HG02885 (cell line): ENCODE data around the gene ADARB1.
A peak's percentile ranks its signal among the peaks of the same experiment; 100 is the strongest.
"Not testable (repeated sequence)": the region's sequence is repeated elsewhere in the genome, so short reads cannot be mapped to it uniquely, and the experiment has no call there.

ENCODE experiments used
- ATAC-seq: cut with Tn5 transposase; IDR thresholded peaks from one replicate; pipeline ENCODE4 v1.9.1; 2021; ENCODE audit warnings: mild to moderate bottlenecking; ENCODE audit not compliant: unreplicated experiment, poor library complexity

ADARB1 gene

DNA sequence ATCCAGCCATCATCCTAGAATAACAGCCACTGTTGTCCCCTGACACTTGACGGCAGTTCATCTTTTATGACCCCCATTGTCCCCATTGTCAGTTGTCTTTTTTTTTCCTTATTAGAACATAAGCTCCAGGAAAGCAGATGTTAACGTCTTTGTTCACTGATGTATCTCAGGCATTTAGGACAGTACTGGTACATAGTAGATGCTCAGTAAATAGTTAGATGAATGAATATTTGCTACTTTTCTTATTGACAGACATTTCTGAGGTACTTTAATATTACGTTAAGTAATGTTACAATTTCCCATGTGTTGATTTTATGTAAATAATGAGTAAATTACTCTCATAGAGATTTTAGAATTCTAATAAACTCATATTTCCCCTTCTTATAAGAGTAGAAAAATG, 69.5 kb downstream of the ADARB1 start:
- ATAC-seq = no peak

GRCh38 chr21:45145146-45145545, 70.8 kb downstream of the ADARB1 start:
- no peak for ATAC-seq

DNA sequence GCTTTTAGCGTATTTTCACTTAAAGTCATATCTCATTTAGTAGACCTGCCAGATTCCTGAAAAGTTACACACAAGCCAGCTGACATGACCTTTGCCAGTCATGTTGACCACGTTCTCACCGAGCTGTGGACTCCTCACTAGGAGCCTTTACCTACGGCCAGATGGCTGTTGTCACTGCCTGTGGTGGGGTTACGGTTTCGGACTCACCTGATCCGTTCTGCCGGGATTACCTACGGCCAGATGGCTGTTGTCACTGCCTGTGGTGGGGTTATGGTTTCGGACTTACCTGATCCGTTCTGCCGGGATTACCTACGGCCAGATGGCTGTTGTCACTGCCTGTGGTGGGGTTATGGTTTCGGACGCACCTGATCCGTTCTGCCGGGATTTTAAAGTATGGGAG, 71.5 kb downstream of the ADARB1 start:
- not testable (repeated sequence) for ATAC-seq

DNA sequence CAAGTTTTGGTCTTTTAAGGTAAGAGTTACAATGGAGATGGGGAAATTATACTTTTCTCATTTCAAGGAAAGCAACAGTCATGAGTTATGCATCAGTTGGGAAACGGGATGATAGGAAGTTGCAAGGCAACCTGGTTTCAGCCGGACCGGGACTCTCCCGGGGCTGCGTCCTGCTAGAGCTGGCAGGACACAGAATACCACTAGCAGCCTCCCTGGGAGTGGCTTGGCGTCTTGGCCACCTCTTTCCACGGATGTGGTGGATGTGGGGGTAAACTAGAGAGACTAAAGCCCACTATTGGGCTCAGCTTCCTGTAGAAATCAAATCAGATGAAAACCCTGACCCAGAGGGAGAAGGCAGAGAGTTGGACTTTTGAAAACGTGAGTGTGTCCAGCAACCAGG, 71.9 kb downstream of the ADARB1 start:
- ATAC-seq = no peak

GRCh38 chr21:45146801-45147200, 72.4 kb downstream of the ADARB1 start:
- no peak for ATAC-seq

DNA sequence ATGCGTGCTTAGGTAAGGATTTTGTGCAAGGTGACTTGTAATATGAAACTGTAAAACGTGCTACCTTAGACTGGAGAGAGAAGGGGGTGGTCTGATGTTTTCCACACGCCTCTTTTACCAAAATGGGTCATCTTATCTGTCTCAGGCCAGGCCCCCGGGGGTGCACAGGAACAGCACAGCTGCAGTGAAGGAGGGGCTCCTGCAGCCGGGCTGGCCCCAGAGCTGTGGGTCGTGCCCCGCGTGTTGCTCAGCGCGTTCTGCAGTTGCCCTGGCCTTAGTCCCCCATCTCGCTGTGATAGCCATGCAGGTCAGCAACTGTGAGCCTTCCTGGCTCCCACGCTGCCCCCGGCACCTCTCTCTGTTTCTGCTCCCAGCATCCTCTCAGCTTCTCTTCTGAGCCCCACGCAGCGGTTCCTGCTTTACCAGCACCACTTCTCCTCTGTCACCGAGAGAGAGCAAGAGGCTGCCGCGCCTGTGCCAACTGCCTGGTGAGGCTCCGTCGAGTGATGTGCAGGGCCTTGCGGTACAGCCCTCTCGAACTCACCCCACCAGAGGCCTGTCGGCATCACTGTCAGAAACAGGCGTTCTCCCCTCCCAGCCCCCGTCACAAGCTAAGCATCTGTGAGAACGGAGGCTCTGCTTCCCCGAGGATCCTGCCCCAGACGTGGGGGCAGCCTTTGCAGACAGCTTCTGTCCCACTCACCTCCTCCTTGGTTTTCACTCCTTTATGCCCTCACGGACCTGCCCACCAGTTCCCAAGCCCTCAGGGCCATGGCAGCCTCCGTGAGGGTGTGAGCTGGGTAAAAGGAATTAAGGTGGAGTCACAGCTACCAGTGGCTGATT, 73.3 kb downstream of the ADARB1 start:
- ATAC-seq = no peak

DNA sequence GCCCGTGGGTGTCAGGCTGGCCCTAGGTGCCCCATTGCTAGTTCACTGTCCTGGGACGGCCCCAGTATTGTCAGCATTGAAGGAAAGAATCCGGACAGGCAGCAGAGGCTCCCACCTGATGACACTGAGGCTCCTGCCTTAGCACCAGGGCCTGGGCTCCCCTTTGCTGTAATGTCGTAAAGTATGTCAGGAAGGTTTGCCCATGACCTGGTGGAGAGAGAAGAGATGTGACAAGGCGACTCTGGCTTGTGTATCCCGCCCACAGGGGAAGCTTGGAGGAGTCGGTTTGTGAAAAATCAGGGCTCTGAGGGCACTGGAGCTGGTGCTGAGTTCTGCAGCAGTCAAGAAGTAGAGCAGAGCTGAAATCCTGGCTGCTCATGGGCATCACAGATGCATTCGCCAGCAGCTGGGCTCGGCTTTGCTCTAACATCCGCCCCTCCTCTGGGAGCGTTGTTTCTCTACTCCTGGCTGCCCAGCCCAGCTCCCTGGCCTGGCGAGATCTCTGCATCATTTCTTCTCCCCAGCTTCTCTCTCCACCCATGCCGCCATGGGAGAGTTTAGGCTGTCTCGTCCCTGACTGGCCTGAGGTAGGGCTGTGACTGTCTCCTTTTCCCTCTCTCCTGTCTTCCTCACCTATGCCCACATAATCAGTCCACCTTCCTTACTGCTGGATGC, 74.1 kb downstream of the ADARB1 start:
- ATAC-seq = no peak

DNA sequence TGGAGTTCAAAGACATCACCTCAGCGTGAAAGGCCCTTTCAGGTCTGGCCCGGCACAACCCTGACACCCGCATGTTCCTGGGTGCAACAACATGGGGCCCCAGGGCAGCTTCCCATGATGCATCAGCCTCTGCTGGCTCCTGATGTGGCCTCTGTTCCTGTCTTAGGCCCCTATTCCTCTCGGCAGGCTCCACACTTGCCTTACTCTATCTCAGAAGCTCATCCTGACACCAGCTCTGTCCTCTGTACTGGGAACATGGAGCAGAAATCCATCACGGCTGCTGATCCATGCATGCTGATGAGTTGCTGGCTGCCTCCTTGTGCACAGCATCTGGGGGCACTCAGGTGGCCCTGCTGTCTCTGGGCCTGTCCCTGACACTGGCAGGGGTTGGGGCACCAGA, 74.6 kb downstream of the ADARB1 start:
- ATAC-seq = no peak

GRCh38 chr21:45150638-45151131, 76.3 kb downstream of the ADARB1 start:
- ATAC-seq = no peak

DNA sequence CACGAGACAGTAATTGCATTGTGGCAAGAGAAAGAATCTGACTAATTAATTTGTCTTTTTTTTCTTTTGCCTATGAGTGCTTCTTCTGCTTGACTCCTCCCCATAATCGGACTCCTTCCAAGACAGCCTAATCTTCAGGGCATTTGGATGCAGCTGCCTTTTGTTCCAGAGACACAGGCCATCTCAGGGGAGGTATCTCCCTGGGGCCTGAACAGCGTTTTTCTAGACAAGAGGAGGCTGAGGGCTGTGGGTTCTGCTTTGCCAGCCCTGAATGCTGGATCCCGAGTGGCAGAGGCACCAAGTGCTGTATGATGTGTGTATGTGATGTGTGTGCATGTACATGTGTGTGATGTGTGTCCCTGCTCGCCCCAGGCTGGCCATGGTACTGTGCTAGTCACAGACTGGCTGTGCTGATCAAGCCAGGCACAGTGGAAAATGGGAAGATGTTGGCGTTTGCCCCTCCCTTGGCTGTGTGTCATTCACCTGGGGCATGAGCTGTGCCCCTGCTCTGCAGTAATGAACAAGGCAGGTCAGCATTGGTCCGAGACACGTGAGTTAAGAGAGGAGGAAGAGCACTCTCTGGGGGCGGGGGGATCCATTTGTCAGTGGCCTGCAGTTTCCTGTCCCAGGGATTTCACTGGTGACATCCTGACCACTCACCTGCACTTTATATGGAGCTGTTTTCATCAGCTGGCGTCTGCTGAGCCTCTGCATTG, 77.2 kb downstream of the ADARB1 start:
- ATAC-seq = no peak

DNA sequence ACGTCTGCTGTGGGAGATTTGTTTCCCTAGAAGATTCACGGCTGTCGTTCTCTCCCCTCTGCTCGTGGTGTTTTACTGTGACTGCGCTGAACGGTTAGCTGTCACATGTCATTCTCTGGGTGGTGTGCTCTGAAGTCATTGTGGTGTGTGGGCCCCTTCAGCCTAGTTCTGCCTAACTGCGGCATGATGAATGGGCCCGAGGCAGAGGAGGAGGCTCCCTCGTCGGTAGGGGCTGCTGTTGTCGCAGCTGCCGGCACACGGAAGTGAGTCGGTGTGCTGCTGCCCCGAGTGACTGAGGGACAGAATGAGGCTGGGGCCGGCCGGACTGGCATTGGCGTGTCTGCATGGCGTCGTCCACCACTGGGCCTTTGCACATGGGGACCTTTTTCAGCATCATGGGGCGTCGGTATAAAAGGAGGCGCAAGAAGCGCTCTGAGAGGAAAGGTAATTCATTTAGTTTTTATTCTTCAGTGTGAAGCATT, 77.9 kb downstream of the ADARB1 start:
- peak; percentile 59 for ATAC-seq

DNA sequence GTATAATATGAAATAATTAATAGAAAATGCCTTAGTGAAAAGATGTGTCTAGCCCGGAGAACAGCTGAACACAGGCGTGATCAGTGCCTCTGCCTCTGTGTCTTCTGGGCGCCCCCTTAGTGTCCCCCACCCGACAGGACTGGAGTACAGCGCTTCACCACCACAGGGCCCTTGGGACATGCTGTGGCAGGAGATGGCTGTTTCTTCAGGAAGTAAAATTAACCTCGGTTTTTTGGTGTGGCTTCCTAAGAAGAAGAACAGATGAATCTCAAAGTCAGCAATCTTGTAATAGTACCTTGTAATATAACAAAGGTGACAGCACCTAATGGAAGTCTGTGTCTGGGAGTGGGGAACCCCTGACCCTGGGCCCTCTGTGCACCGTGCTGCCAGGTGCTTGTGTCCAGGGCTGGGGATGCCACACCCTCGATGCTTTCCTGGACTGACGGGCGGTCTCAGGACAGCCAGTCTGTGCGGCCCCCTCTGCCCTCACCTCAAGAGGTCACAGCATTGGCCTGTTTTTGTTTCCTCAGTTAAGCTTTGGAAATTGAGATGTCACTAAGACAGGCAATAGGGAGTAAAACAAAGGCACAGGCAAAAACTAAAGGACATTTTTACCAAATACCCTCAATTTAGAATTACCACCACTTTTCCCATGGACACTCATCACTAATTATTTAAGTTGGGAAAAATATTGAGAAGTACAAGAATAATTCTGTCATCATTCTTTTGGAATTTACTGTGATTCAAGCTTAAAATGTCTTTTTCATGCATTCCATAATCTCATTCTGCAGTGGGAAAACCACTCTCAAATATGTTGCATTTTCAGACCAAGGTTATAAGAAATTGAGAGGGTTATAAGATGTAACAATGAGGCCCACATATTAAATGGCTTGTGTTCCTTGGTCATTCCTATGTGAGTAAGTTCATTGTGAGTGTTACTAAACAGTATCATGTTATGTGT, 79.3 kb downstream of the ADARB1 start:
- no peak for ATAC-seq

DNA sequence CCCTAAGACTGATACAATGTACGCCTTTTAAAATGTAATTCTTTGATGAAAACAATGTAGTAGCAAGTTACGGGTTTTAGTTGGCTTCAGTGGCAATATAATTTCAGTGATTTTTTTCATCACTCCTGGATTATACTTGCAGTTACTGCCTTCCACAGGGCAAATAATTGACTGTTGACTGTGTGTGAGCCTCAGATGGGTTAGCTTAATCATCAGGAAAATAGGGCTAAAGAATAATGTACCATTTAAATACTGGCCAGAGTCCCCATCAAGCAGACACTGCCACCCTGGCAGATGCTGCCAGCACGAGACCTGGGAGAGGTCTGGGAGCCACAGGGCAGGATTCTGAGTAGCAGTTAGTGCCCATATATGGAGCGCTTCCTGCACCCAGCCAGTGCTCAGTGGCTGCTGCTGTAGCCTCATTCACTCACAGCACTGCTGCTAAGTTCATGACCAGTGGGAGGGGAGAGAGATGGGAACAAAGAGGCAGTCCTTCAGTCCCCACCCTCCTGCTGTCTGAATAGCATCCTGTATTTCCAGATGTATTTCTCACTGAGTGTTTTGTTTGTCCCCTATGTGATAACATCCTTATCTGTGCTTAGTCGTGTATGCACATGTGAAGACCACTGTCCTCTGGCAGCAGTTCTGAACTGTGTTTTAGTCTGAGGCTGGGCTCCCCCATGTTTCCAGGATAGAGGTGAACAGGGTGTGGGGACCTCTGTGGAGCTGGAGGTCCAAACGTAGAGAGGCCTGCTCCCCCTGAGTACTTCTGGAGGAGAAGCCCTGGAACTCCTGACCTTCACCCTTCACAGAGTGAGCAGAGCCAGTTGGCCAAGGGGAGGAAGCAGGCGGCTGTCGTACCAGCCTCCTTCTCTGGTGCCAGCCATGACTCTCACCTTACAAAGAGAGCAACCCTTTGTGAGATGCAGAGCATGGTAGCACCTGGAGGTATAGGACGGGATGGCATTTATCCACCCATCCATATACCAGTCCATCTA, 80.4 kb downstream of the ADARB1 start:
- no peak for ATAC-seq

DNA sequence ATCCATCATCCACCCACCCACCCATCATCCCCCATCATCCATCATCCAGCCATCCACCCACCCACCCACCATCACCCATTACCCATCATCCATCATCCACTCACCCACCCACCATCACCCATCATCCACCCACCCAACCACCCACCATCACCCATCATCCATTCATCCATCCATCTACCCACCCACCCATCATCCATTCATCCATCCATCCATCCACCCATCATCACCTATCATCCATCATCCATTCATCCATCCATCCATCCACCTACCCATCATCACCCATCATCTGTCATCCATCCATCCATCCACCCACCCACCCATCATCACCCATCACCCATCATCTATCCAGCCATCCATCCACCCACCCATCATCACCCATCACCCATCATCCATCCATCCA, 81.5 kb downstream of the ADARB1 start:
- no peak for ATAC-seq

DNA sequence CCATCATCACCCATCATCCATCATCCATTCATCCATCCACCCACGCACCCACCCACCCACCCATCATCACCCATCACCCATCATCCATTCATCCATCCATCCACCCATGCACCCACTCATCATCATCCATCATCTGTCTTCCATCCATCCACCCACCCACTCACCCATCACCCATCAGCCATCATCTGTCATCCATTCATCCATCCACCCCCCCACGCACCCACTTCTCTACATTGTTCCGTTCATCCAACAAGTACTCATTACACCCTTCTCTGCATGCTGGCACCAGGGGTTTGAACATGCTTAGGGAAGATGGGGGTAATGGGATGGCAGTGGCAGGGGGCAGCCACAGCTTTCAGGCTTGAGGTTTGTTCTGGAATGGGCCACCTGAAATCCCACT, 82.1 kb downstream of the ADARB1 start:
- ATAC-seq = no peak

- no peak for ATAC-seq
Observed at GRCh38 chr21:45157932-45158331, 83.6 kb downstream of the ADARB1 start.

DNA sequence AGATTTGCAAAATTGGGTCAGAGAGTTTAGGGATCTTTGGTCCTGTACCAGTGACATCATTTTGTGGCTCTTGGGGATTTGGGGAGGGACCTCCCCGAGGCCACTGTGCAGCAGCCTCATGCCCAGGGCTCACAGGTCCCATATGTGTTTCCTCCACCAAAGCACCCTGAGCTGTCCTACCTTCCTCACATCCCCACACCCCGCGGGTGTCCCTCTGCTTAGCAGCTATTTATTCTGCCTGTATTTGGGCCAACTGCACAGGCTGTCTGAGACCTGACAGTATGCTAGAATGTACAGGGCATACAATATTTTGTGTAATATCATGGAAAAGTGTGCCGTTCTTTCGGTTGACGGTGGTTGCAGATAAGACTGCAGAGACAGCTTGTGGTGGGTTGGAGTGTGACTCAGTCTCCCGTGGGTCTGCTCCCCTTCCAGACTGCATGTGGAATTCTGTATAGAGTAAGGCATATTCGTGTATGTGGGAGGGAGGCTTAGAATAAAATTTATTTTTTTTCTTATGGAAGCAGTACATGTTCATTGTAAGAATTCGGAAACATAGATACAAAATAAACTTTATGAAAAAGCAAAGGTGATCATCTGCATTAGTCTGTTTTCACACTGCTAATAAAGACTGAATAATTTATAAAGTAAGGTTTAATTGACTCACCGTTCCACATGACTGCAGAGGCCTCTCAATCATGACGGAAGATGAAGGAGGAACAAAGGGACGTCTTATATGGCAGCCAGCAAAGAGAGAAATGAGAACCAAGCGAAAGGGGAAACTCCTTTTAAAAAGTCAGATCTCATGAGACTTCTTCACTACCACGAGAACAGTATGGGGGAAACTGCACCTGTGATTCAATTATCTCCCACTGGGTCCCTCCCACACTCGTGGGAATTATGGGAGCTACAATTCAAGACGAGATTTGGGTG, 84.4 kb downstream of the ADARB1 start:
- ATAC-seq = no peak

- no peak for ATAC-seq
Observed at GRCh38 chr21:45160198-45160597, 85.8 kb downstream of the ADARB1 start.
